ENCODE results near the gene SLC49A3. TPM values are rescaled to one million over a fixed set of nuclear protein-coding genes. Genes with fewer than 3 reads are reported as not detected.

SLC49A3 gene
- total RNA-seq, 1 donor from 2014 or later, result 11.4 TPM

Other genes starting within 250 kb of the SLC49A3 start
- gene ZNF721, start 190.0 kb downstream of the SLC49A3 start, total RNA-seq, result 39.1 TPM
- 59.6 TPM for gene PIGG, start 189.9 kb downstream of the SLC49A3 start, total RNA-seq
- gene TMEM271, start 112.9 kb downstream of the SLC49A3 start, total RNA-seq, result not detected
- 2.5 TPM for gene PDE6B, start 63.6 kb downstream of the SLC49A3 start, total RNA-seq
- gene ATP5ME, start 14.9 kb downstream of the SLC49A3 start, total RNA-seq, result 174 TPM
- gene MYL5, start 14.6 kb downstream of the SLC49A3 start, total RNA-seq, result 14.6 TPM
- gene PCGF3, start 16.7 kb upstream of the SLC49A3 start, total RNA-seq, result 50.3 TPM
- 11.6 TPM for gene CPLX1, start 137.0 kb upstream of the SLC49A3 start, total RNA-seq
- gene GAK, start 243.2 kb upstream of the SLC49A3 start, total RNA-seq, result 96.6 TPM
- 26.8 TPM for gene TMEM175, start 243.3 kb upstream of the SLC49A3 start, total RNA-seq